HepG2 (cell line): ENCODE measurements around the gene NAIF1. TPM values are rescaled to one million over a fixed set of nuclear protein-coding genes. Genes with fewer than 3 reads are reported as not detected.

Source experiments
- ASH2L ChIP-seq: fragments of 300-600, 200-600 bp; sonication (generic); IDR thresholded peaks from 2 replicates; pipeline ENCODE4 v1.7.0; 2017; ENCODE audit warnings: low read depth, mild to moderate bottlenecking, moderate library complexity, mixed read lengths, low read length; ENCODE audit not compliant: insufficient read length
- BHLHE40 ChIP-seq: IDR thresholded peaks from 2 replicates; pipeline ENCODE4 v1.6.1; 2011; ENCODE audit warnings: low read length, improper control_type of control experiment
- DDIT3 ChIP-seq: sonication (generic); formaldehyde crosslinking; IDR thresholded peaks from 2 replicates; pipeline ENCODE4 v1.4.0; 2020; ENCODE audit warnings: mild to moderate bottlenecking, missing genetic modification reagents
- FOXA1 ChIP-seq, 2 experiments: fragments of 450-650 bp in 1 of 2; sonication (generic) in 1 of 2; formaldehyde crosslinking in 1 of 2; IDR thresholded peaks; 2 replicates each; pipeline versions ENCODE4 v1.4.0 to v1.6.1; 2016 to 2020; ENCODE audit warnings: missing genetic modification reagents in 1 of 2
- HES4 ChIP-seq: sonication (generic); formaldehyde crosslinking; IDR thresholded peaks from 2 replicates; pipeline ENCODE4 v1.9.0; 2021; ENCODE audit warnings: mild to moderate bottlenecking, missing genetic modification reagents, borderline replicate concordance
- MIER3 ChIP-seq: IDR thresholded peaks from 2 replicates; pipeline ENCODE4 v1.6.1; 2016; ENCODE audit warnings: missing compliant biosample characterization, borderline replicate concordance
- REL ChIP-seq: sonication (generic); formaldehyde crosslinking; conservative IDR thresholded peaks from 2 replicates; pipeline ENCODE4 v1.8.0; 2022; ENCODE audit warnings: mild to moderate bottlenecking, missing genetic modification reagents, moderate library complexity
- SATB2 ChIP-seq: sonication (generic); formaldehyde crosslinking; IDR thresholded peaks from 2 replicates; pipeline ENCODE4 v1.5.0; 2020; ENCODE audit warnings: missing genetic modification reagents
- SP1 ChIP-seq, 2 experiments: fragments of 450-650 bp in 1 of 2; sonication (generic) in 1 of 2; formaldehyde crosslinking in 1 of 2; IDR thresholded peaks; 2 replicates each; pipeline versions ENCODE4 v1.4.0 to v1.6.1; 2016 to 2020; ENCODE audit warnings: missing genetic modification reagents in 1 of 2
- THAP11 ChIP-seq: IDR thresholded peaks from 2 replicates; pipeline ENCODE4 v1.6.1; 2016; ENCODE audit warnings: missing biosample characterization, missing genetic modification reagents
- ZFP90 ChIP-seq: sonication (generic); formaldehyde crosslinking; IDR thresholded peaks from 2 replicates; pipeline ENCODE4 v1.8.0; 2022; ENCODE audit warnings: missing genetic modification reagents, mild to moderate bottlenecking, inconsistent platforms, borderline replicate concordance
- ZFP91 ChIP-seq: sonication (generic); formaldehyde crosslinking; IDR thresholded peaks from 2 replicates; pipeline ENCODE4 v1.9.0; 2022; ENCODE audit warnings: missing genetic modification reagents, mild to moderate bottlenecking, borderline replicate concordance
- ZNF10 ChIP-seq: sonication (generic); formaldehyde crosslinking; IDR thresholded peaks from 2 replicates; pipeline ENCODE4 v1.4.0; 2020; ENCODE audit warnings: mild to moderate bottlenecking, low read depth, missing genetic modification reagents, borderline replicate concordance
- ZNF280B ChIP-seq: sonication (generic); formaldehyde crosslinking; IDR thresholded peaks from 2 replicates; pipeline ENCODE4 v1.5.0; 2020; ENCODE audit warnings: missing genetic modification reagents, mild to moderate bottlenecking, borderline replicate concordance
- ZNF3 ChIP-seq: IDR thresholded peaks from 2 replicates; pipeline ENCODE4 v1.7.0; 2017; ENCODE audit warnings: inconsistent platforms
- ZNF335 ChIP-seq: sonication (generic); formaldehyde crosslinking; IDR thresholded peaks from 2 replicates; pipeline ENCODE4 v1.4.0; 2020; ENCODE audit warnings: missing genetic modification reagents
- ZNF713 ChIP-seq: sonication (generic); formaldehyde crosslinking; IDR thresholded peaks from 2 replicates; pipeline ENCODE4 v1.4.0; 2020; ENCODE audit warnings: mild to moderate bottlenecking, missing genetic modification reagents
- ZNF747 ChIP-seq: sonication (generic); formaldehyde crosslinking; IDR thresholded peaks from 2 replicates; pipeline ENCODE4 v1.8.1; 2023; ENCODE audit warnings: missing genetic modification reagents, mild to moderate bottlenecking, borderline replicate concordance
- polyA plus RNA-seq, 8 experiments: library from polyadenylated mRNA; depleted of rRNA in 3 of 8; stranded (reverse) in 7 of 8; unstranded in 1 of 8; fragments of >200 nt; fragmentation: Illumina TruSeq in 4 of 8; extraction: Trizol in 4 of 8; gene quantifications; 2 replicates each; pipeline versions ENCODE4 v1.2.1 to v1.2.3, GENCODE V29; 2011 to 2016; ENCODE audit warnings: low read depth in 4 of 8, missing spikeins in 1 of 8, mixed read lengths in 1 of 8; ENCODE audit not compliant: insufficient read depth in 1 of 8
- total RNA-seq, 5 experiments: library from RNA; depleted of rRNA; stranded (reverse); fragments of >200 nt; fragmentation: Illumina TruSeq; extraction: Trizol; gene quantifications; 2 replicates each; pipeline ENCODE4 v1.2.3, GENCODE V29; 2016; ENCODE audit warnings: low read depth in 1 of 5

The NAIF1 gene
- total and polyA plus RNA-seq, 2 of the 13 experiments (the other 11 are each of a cell fraction or from before 2014, with no cell fraction given) = 6.0 to 6.9 TPM

GRCh38 chr9:128102861-128103588, 35.9 kb upstream of the NAIF1 start (continued):
- peak; percentile 87 for TF ChIP-seq ZFP91 (CRISPR knock-in tag)
- TF ChIP-seq ASH2L = peak; percentile 42
- no peak for TF ChIP-seq ZNF280B (CRISPR knock-in tag)
- no peak for TF ChIP-seq ZFP90
- no peak for TF ChIP-seq ZNF713 (CRISPR knock-in tag)
- peak; percentile 87 for TF ChIP-seq ZNF335
- TF ChIP-seq FOXA1 (IDR thresholded peaks at IDR 0.05) = no peak
- TF ChIP-seq FOXA1 (CRISPR knock-in tag; IDR thresholded peaks at IDR 0.05) = peak; percentile 91
- peak; percentile 97; the same call in 1 of the 2 replicates for TF ChIP-seq MIER3 (CRISPR knock-in tag)
- TF ChIP-seq SP1 (IDR thresholded peaks at IDR 0.05) = no peak
- TF ChIP-seq SP1 (CRISPR knock-in tag; IDR thresholded peaks at IDR 0.05) = 0 out of 2 replicates have a peak, but pooled peaks have one; percentile 30
- TF ChIP-seq HES4 (CRISPR knock-in tag) = peak; percentile 99
- peak; percentile 97 for TF ChIP-seq BHLHE40
- TF ChIP-seq THAP11 (CRISPR knock-in tag) = peak; percentile 84
- TF ChIP-seq SATB2 (CRISPR knock-in tag) = 0 out of 2 replicates have a peak, but pooled peaks have one; percentile 66
- peak; percentile 73; the same call in 1 of the 2 replicates for TF ChIP-seq REL (CRISPR knock-in tag)
- TF ChIP-seq ZNF747 (CRISPR knock-in tag) = peak; percentile 94
- no peak for TF ChIP-seq DDIT3 (CRISPR knock-in tag)
- no peak; the same call in 1 of the 2 replicates for TF ChIP-seq ZNF3 (CRISPR knock-in tag)
- no peak for TF ChIP-seq ZNF10
